Inflammatory macrophage (primary cell): Measurements from ENCODE around the gene EFS.
A peak's percentile ranks its signal among the peaks of the same experiment; 100 is the strongest.

ENCODE experiments used
- DNase-seq, 2 donors: peaks; one replicate each; pipeline ENCODE4 v3.0.0-alpha.2; 2020 to 2022

EFS gene

GRCh38 chr14:23324455-23324846, 40.5 kb downstream of the EFS start:
- DNase-seq = no peak

DNA sequence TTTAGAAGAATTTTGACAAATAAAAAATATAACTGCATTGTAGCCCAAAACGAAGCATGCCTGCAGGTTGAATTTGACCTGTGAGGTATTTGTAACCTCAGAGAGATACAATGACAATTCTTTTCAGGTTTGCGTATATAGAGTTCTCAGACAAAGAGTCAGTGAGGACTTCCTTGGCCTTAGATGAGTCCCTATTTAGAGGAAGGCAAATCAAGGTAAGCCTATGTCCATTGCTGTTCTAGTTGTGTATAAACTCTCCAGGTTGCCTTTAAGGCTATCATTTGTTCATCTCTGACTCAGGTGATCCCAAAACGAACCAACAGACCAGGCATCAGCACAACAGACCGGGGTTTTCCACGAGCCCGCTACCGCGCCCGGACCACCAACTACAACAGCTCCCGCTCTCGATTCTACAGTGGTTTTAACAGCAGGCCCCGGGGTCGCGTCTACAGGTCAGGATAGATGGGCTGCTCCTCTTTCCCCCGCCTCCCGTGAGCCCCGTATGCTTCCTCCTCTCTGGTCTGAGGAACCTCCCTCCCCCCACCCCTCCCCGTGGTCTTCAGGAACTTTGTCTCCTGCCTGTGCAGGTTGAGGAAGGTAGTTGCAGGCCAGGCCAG, 41.0 kb downstream of the EFS start:
- no peak for DNase-seq

DNA sequence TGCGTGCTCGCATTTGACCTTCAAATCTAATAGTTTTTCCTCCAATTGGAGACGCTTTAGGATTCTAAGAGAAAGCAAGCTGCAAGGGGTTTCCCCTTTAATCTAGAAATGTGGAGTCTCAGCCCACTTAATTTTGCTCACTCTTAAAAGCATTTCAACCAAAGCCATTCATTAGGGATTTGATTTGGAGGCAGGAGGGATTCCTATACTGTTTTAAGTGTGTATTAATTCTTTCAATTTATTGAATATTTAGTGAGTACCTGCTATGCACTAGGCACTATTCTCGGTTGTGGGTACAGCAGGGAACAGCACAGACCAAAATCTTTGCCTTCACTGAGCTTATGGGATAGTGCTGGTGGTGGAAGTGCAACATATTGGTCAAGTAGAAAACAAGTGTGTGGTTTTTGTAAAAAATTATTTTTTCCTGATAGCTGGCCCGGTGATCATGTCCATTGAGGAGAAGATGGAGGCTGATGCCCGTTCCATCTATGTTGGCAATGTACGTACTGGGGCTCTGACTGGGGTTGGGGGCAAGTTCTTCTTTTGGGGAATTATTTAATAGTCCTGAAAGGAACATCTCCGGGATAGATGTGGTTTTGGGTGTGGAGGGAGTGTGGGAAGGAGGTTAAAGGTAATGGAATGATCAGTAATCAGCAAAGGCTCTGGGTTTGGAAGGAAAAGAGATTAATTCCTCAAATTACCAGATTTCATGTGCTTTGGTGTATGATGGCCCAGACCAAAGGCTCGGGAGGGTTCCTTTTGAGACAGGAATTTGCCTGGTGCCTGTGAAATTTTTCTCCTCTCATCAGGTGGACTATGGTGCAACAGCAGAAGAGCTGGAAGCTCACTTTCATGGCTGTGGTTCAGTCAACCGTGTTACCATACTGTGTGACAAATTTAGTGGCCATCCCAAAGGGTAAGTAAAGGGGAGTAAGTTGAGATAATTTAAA, 42.1 kb downstream of the EFS start:
- DNase-seq = no peak

- DNase-seq = peak; percentile 30 to 48
These were observed 43.1 kb downstream of the EFS start for GRCh38 chr14:23321572-23322547.

DNA sequence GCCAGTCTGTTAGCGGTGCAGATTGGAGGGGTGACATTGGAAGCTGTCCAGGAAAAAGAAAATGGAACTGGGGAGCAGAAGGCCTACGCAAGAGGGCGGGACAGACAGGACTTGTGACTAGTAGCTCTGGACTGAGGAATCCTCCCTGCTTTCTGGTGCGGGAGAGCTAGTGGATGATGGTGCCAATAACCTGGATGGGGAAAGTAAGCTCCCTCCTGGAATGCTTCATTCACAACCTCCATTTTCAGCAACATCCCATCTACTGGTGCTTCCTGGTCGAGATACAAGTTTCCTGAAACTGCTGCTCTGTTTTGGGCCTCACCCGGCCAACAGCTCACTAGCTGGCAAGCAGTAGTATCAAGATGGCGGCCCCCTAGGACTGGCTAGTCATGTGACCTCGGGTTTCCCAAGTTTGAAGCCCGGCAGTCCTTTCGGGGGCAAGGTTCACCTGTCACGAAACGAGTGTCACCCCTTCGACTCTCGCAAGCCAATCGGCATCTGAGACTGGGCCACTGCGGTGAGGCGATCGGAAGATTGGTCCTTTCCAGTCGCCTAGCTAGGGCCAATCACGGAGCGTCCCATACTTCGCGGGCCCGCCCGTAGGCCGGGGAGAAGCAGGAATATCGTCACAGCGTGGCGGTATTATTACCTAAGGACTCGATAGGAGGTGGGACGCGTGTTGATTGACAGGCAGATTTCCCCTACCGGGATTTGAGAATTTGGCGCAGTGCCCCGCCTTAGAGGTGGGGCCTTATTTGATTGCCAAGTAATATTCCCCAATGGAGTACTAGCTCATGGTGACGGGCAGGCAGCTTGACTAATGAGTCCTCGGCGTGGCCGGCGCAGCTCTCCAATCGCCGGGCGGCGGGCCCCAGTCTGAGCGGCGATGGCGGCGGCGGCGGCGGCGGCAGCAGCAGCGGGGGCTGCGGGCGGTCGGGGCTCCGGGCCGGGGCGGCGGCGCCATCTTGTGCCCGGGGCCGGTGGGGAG, 44.1 kb downstream of the EFS start, which contains the start of gene PABPN1:
Gene PABPN1, plus strand, starts transcription at position 874 of the 988 bp plus-strand sequence. Its CDS starts 13 bp downstream, at position 887.
- DNase-seq = peak; percentile 100

GRCh38 chr14:23319746-23320583, 45.0 kb downstream of the EFS start:
- DNase-seq = no peak

- no peak for DNase-seq
These were observed 48.7 kb downstream of the EFS start for GRCh38 chr14:23316300-23316699.

DNA sequence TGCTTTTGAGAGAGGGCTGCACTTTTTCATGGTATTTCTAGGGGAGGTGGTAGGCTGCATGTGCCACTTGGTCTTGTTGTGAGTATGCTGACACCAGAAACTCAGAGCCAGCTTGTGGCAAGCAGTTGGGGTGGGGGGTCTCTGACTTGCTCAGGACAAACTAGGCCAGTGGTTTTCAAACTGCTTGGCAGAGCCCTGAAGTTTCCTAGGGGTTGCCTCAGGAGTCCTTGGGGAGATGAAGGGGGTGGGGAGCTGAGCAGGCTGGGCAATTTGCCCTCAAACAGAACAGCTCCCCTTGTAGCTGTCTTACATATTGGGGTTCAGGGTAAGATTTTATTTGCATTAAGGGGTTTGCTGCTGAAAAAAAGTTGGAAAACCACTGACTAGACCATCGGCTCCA, 54.4 kb downstream of the EFS start:
- DNase-seq = no peak

GRCh38 chr14:23308721-23309445, 56.1 kb downstream of the EFS start:
- DNase-seq = no peak

DNA sequence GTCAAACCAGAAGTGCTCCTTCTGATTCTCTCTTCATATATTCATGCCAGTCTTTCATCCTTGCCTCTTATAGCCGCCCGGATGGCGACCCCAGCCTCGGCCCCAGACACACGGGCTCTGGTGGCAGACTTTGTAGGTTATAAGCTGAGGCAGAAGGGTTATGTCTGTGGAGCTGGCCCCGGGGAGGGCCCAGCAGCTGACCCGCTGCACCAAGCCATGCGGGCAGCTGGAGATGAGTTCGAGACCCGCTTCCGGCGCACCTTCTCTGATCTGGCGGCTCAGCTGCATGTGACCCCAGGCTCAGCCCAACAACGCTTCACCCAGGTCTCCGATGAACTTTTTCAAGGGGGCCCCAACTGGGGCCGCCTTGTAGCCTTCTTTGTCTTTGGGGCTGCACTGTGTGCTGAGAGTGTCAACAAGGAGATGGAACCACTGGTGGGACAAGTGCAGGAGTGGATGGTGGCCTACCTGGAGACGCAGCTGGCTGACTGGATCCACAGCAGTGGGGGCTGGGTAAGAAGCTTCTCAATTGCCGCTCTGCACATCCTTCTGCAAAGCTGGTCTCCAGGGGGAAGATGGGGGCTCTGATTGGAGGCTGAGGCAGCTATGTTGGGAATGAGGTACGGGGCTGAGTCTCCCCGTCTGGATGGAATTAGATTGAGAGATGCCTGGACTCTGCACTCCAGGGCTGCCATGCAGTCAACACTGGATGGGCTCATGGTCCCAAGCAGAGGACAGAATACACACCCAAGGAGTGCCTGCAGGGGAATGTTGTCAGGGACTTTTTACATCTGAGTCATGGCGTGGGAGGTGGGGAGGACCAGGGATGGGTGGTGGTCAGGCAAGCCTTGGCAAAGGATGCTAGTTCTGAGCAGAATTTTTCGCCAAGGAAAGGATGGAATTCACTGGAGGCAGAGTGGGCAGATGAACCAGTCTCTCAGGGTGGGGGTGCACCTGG, 57.0 kb downstream of the EFS start:
- DNase-seq = no peak

GRCh38 chr14:23307146-23307530, 57.8 kb downstream of the EFS start:
- no peak for DNase-seq

GRCh38 chr14:23306412-23307145, 58.4 kb downstream of the EFS start, which contains the start of gene BCL2L2:
TSS of gene BCL2L2 (plus strand) at chr14:23306833. CDS start at chr14:23307768, 935 bp downstream.
- peak; percentile 69 to 72 for DNase-seq
